Activated B cell treated with CpG ODN at 0.5 μM for 24 hours (primary cell): ENCODE data around the gene TRIP13. TPM values are rescaled to one million over a fixed set of nuclear protein-coding genes. Genes with fewer than 3 reads are reported as not detected.

Experiments used
- ATAC-seq: fragments of 200-7000 bp; cut with Tn5 transposase; one replicate; pipeline ENCODE4 v1.10.0; 2021; ENCODE audit warnings: low read depth, mild to moderate bottlenecking, moderate library complexity
- CTCF ChIA-PET: fragments of 350-600 bp; sonication (Branson Sonifier 250); formaldehyde crosslinking; loops from one replicate; lab custom pipeline; 2021; ENCODE audit warnings: antibody characterized with exemption; lab: Charles Lee
- POLR2A ChIA-PET: fragments of 350-600 bp; sonication (Branson Sonifier 250); formaldehyde crosslinking; loops from one replicate; lab custom pipeline; 2021; ENCODE audit warnings: antibody characterized with exemption; lab: Charles Lee
- DNase-seq: peaks from one replicate; pipeline ENCODE4 v3.0.0; 2022
- H3K27ac Mint-ChIP-seq: one replicate; pipeline ENCODE4 v1.8.0; 2020; ENCODE audit warnings: mixed read lengths
- H3K27me3 Mint-ChIP-seq: one replicate; pipeline ENCODE4 v1.8.0; 2021; ENCODE audit warnings: mixed read lengths
- H3K36me3 Mint-ChIP-seq: one replicate; pipeline ENCODE4 v1.8.0; 2021; ENCODE audit warnings: low read depth, mixed read lengths
- H3K4me1 Mint-ChIP-seq: one replicate; pipeline ENCODE4 v1.8.0; 2021; ENCODE audit warnings: mixed read lengths
- H3K4me3 Mint-ChIP-seq: one replicate; pipeline ENCODE4 v1.8.0; 2020; ENCODE audit warnings: mild to moderate bottlenecking, mixed read lengths
- H3K9me3 Mint-ChIP-seq: one replicate; pipeline ENCODE4 v1.8.0; 2020; ENCODE audit warnings: mixed read lengths
- CTCF ChIP-seq: fragments of 200-600 bp; IDR thresholded peaks from one replicate; pipeline ENCODE4 v1.8.0; 2022; ENCODE audit warnings: antibody characterized with exemption, mild to moderate bottlenecking
- intact Hi-C: fragments of 100-400 bp; cut with micrococcal nuclease; formaldehyde crosslinking; loops from one replicate; pipeline ENCODE4 v1.15.1; 2024
- total RNA-seq: library from RNA; stranded (reverse); gene quantifications from 2 replicates; pipeline ENCODE4 v1.2.3, GENCODE V29; 2022

TRIP13 gene
- total RNA-seq, 1 donor from 2014 or later = 4.1 TPM

- Mint-ChIP-seq H3K9me3 (no peaks in the 10 kb centered on the region), H3K27ac (no peak overlapping the region), H3K36me3 (peaks cover 37% of the 10 kb centered on the region), H3K27me3 (no peaks in the 10 kb centered on the region), H3K4me1 (no peaks in the 10 kb centered on the region), H3K4me3 (no peak overlapping the region)
- ATAC-seq = no peak
- no peak for TF ChIP-seq CTCF
- intact Hi-C loops = no loop called here
- ChIA-PET CTCF (interaction anchor here (0.7 kb wide), 1 partner anchor 9 kb away, joined by 3 read pairs; no protein-coding TSS in a partner anchor), POLR2A (no interaction called here)
- DNase-seq = no peak
Observed at GRCh38 chr5:860506-861150, 32.1 kb upstream of the TRIP13 start.

GRCh38 chr5:861442-862366 is 31.0 kb upstream of the TRIP13 start:
- ChIA-PET CTCF (interaction anchor here (0.7 kb wide), 1 partner anchor 8 kb away, joined by 3 read pairs; no protein-coding TSS in a partner anchor), POLR2A (no interaction called here)
- no peak overlapping the region for H3K27ac Mint-ChIP-seq
- DNase-seq (no peak), ATAC-seq (no peak)
- intact Hi-C loops = no loop called here
- H3K27me3 Mint-ChIP-seq = no peaks in the 10 kb centered on the region
- no peak for TF ChIP-seq CTCF
- no peaks in the 10 kb centered on the region for H3K9me3 Mint-ChIP-seq
- no peak overlapping the region for H3K4me3 Mint-ChIP-seq
- H3K4me1 Mint-ChIP-seq = no peaks in the 10 kb centered on the region
- H3K36me3 Mint-ChIP-seq = peaks cover 47% of the 10 kb centered on the region

- intact Hi-C loops = no loop called here
- ChIA-PET POLR2A (no interaction called here), CTCF (no interaction called here)
- no peak for ATAC-seq
- Mint-ChIP-seq H3K36me3 (peaks cover 56% of the 10 kb centered on the region), H3K27ac (no peak overlapping the region), H3K9me3 (no peaks in the 10 kb centered on the region), H3K4me3 (no peak overlapping the region), H3K27me3 (no peaks in the 10 kb centered on the region), H3K4me1 (no peaks in the 10 kb centered on the region)
- no peak for TF ChIP-seq CTCF
- DNase-seq = no peak
Observed at GRCh38 chr5:862367-863243, 30.1 kb upstream of the TRIP13 start.

GRCh38 chr5:863244-863805 is 29.4 kb upstream of the TRIP13 start:
- H3K4me1 Mint-ChIP-seq = no peaks in the 10 kb centered on the region

More at GRCh38 chr5:863244-863805, 29.4 kb upstream of the TRIP13 start:
- TF ChIP-seq CTCF = no peak
- no peak for ATAC-seq
- DNase-seq = no peak
- no peak overlapping the region for H3K27ac Mint-ChIP-seq
- H3K36me3 Mint-ChIP-seq = peaks cover 63% of the 10 kb centered on the region
- H3K4me3 Mint-ChIP-seq = no peak overlapping the region
- no peaks in the 10 kb centered on the region for H3K27me3 Mint-ChIP-seq
- ChIA-PET CTCF (no interaction called here), POLR2A (no interaction called here)
- intact Hi-C loops = no loop called here
- no peaks in the 10 kb centered on the region for H3K9me3 Mint-ChIP-seq
